Measurements from ENCODE around the gene NFS1.
"Not testable (repeated sequence)": the region's sequence is repeated elsewhere in the genome, so short reads cannot be mapped to it uniquely, and the experiment has no call there.

- not testable (repeated sequence) for TF ChIP-seq CTCF, POLR2A (IDR thresholded peaks at IDR 0.05)
These were observed 7.7 kb upstream of the NFS1 start for GRCh38 chr20:35706591-35707529.
